ENCODE measurements around the gene SEPTIN10. TPM values are rescaled to one million over a fixed set of nuclear protein-coding genes. Genes with fewer than 3 reads are reported as not detected.

Gene SEPTIN10
- polyA plus RNA-seq, 1 donor from 2014 or later = 7.4 TPM

DNA sequence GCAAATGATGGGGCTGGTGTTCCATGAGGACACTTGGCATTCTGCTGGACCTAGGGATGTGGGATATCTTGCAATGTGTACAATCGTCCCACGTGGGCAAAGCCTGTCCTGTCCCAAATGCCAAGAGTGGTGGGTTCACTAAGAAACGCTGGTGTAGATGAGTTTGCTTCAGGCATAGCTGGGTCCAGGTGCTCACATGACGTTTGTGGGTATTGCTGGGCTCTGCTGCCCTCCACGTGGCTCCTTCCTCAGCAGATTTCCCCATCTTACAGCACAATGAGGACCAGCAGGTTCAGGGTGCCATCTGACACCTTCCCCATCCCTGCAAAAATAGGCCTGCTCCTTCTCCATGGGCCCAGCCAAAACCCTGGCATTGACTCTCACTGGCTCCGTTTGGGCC, 105.9 kb downstream of the SEPTIN10 start:
- no peaks in the 10 kb centered on the region for H3F3A ChIP-seq (ENCODE audit: insufficient read depth, low read length, poor library complexity, severe bottlenecking)
- H3K27me3 ChIP-seq (ENCODE audit: insufficient read depth, low read depth, low read length) = no peaks in the 10 kb centered on the region
- H3K4me2 ChIP-seq (ENCODE audit: low read length) = no peak overlapping the region
- no peak overlapping the region for H3K27ac ChIP-seq (ENCODE audit: low read length)
- H4K20me1 ChIP-seq (ENCODE audit: insufficient read depth) = no peaks in the 10 kb centered on the region
- H3K4me3 ChIP-seq (ENCODE audit: low read length) = no peak overlapping the region
- no peak overlapping the region for H2AFZ ChIP-seq (ENCODE audit: low read depth, low read length)
- no peaks in the 10 kb centered on the region for H3K9me2 ChIP-seq (ENCODE audit: insufficient read depth, low read length)
- no peaks in the 10 kb centered on the region for H3K36me3 ChIP-seq (ENCODE audit: insufficient read depth, low read length)
- no peaks in the 10 kb centered on the region for H3K79me2 ChIP-seq (replicated peaks; ENCODE audit: insufficient read depth, low read length)
- no peak for TF ChIP-seq SMC3 (conservative IDR thresholded peaks at IDR 0.05; ENCODE audit: poor library complexity)
- no peak for TF ChIP-seq TAF1 (IDR thresholded peaks at IDR 0.05; ENCODE audit: low read depth)
- no peak for TF ChIP-seq RAD21 (conservative IDR thresholded peaks at IDR 0.05)
- no peak for TF ChIP-seq CTCF (IDR thresholded peaks at IDR 0.05; ENCODE audit: poor library complexity, severe bottlenecking)
- TF ChIP-seq REST (IDR thresholded peaks at IDR 0.05; ENCODE audit: borderline replicate concordance) = no peak
- TF ChIP-seq MXI1 (conservative IDR thresholded peaks at IDR 0.05; ENCODE audit: poor library complexity, severe bottlenecking) = no peak
- TF ChIP-seq POLR2AphosphoS5 (IDR thresholded peaks at IDR 0.05) = no peak
- no peak for TF ChIP-seq EP300 (conservative IDR thresholded peaks at IDR 0.05; ENCODE audit: poor library complexity, severe bottlenecking)
- no peak for TF ChIP-seq EZH2 (IDR thresholded peaks at IDR 0.05; ENCODE audit: borderline replicate concordance, insufficient read depth, low read length, poor library complexity, severe bottlenecking)
- no peak overlapping the region for H3K9ac ChIP-seq (ENCODE audit: low read length)
- no peaks in the 10 kb centered on the region for H3K9me3 ChIP-seq (ENCODE audit: low read length)

DNA sequence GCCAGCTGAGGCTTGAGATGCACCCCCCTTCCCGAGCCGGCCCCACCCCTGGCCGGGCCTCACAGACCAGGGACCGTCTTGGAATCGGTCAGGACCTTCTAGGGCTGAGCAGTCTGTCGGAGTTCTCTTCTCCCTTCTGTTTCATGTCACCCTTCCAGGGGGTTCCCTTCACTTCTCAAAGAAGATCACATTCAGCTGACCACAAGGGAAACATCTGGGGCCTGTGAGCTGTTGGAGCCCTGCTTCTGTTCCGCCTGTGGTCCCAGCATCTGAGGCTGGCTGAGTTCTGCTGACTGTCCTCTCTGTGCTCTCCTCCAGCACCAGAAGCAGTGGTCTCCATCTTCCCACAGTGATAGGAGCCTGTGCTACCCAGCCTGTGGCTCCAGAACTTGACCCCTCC, 106.5 kb downstream of the SEPTIN10 start:
- Histone ChIP-seq H3K27ac (ENCODE audit: low read length) (no peak overlapping the region), H4K20me1 (ENCODE audit: insufficient read depth) (no peaks in the 10 kb centered on the region), H3F3A (ENCODE audit: insufficient read depth, low read length, poor library complexity, severe bottlenecking) (no peaks in the 10 kb centered on the region), H2AFZ (ENCODE audit: low read depth, low read length) (no peak overlapping the region), H3K9me3 (ENCODE audit: low read length) (no peaks in the 10 kb centered on the region), H3K79me2 (replicated peaks; ENCODE audit: insufficient read depth, low read length) (no peaks in the 10 kb centered on the region), H3K9ac (ENCODE audit: low read length) (no peak overlapping the region), H3K36me3 (ENCODE audit: insufficient read depth, low read length) (no peaks in the 10 kb centered on the region), H3K27me3 (ENCODE audit: insufficient read depth, low read depth, low read length) (no peaks in the 10 kb centered on the region), H3K9me2 (ENCODE audit: insufficient read depth, low read length) (no peaks in the 10 kb centered on the region), H3K4me2 (ENCODE audit: low read length) (no peak overlapping the region), H3K4me3 (ENCODE audit: low read length) (no peak overlapping the region)
- TF ChIP-seq EZH2 (IDR thresholded peaks at IDR 0.05; ENCODE audit: borderline replicate concordance, insufficient read depth, low read length, poor library complexity, severe bottlenecking) (no peak), SMC3 (conservative IDR thresholded peaks at IDR 0.05; ENCODE audit: poor library complexity) (no peak), CTCF (IDR thresholded peaks at IDR 0.05; ENCODE audit: poor library complexity, severe bottlenecking) (no peak), POLR2AphosphoS5 (IDR thresholded peaks at IDR 0.05) (no peak), MXI1 (conservative IDR thresholded peaks at IDR 0.05; ENCODE audit: poor library complexity, severe bottlenecking) (no peak), REST (IDR thresholded peaks at IDR 0.05; ENCODE audit: borderline replicate concordance) (no peak), RAD21 (conservative IDR thresholded peaks at IDR 0.05) (no peak), EP300 (conservative IDR thresholded peaks at IDR 0.05; ENCODE audit: poor library complexity, severe bottlenecking) (no peak), TAF1 (IDR thresholded peaks at IDR 0.05; ENCODE audit: low read depth) (no peak)
